GM12878 (cell line): Measurements from ENCODE around the gene TRIM38. TPM values are rescaled to one million over a fixed set of nuclear protein-coding genes. Genes with fewer than 3 reads are reported as not detected.

Source experiments
- ASH2L ChIP-seq: fragments of 300-600, 200-600 bp; sonication (generic); IDR thresholded peaks from 2 replicates; pipeline ENCODE4 v1.6.1; 2017; ENCODE audit warnings: low read depth, mild to moderate bottlenecking, borderline replicate concordance
- ATF3 ChIP-seq: IDR thresholded peaks from 2 replicates; pipeline ENCODE4 v1.6.1; 2011; ENCODE audit warnings: low read depth, mild to moderate bottlenecking, low read length, moderate library complexity, borderline replicate concordance; ENCODE audit errors: extremely low read depth
- BCL11A ChIP-seq: IDR thresholded peaks from 2 replicates; pipeline ENCODE4 v1.6.1; 2011; ENCODE audit warnings: low read depth, low read length
- CHD1 ChIP-seq: IDR thresholded peaks from 2 replicates; pipeline ENCODE4 v1.6.1; 2012; ENCODE audit warnings: low read depth, low read length, improper control_type of control experiment
- DPF2 ChIP-seq: fragments of 450-650 bp; IDR thresholded peaks from 2 replicates; pipeline ENCODE4 v1.6.1; 2017; ENCODE audit warnings: mild to moderate bottlenecking
- EED ChIP-seq: sonication (generic); IDR thresholded peaks from 2 replicates; pipeline ENCODE4 v1.6.1; 2016; ENCODE audit warnings: antibody characterized with exemption, low read depth
- ETV6 ChIP-seq, 2 experiments: fragments of 450-650 bp in 1 of 2; IDR thresholded peaks in 1 of 2; conservative IDR thresholded peaks in 1 of 2; 2 replicates each; pipeline ENCODE4 v1.6.1; 2014; ENCODE audit warnings: antibody characterized with exemption in 1 of 2, borderline replicate concordance in 1 of 2, low read depth in 1 of 2, mild to moderate bottlenecking in 1 of 2, moderate library complexity in 1 of 2
- EZH2 ChIP-seq: IDR thresholded peaks from 2 replicates; pipeline ENCODE4 v1.6.1; 2012; ENCODE audit warnings: low read depth, mild to moderate bottlenecking, control low read depth, inconsistent platforms, low read length, borderline replicate concordance; ENCODE audit not compliant: control insufficient read depth
- GABPA ChIP-seq: IDR thresholded peaks from 2 replicates; pipeline ENCODE4 v1.6.1; 2014; ENCODE audit warnings: antibody characterized with exemption, low read depth, mild to moderate bottlenecking, inconsistent platforms
- GATAD2B ChIP-seq: fragments of 450-650 bp; conservative IDR thresholded peaks from 2 replicates; pipeline ENCODE4 v1.6.1; 2017; ENCODE audit warnings: low read depth, mild to moderate bottlenecking, moderate library complexity
- MEF2A ChIP-seq: IDR thresholded peaks from 2 replicates; pipeline ENCODE4 v1.6.1; 2011; ENCODE audit warnings: low read depth, mild to moderate bottlenecking, low read length, moderate library complexity; ENCODE audit not compliant: insufficient read depth
- MXI1 ChIP-seq: fragments of 150-350 bp; IDR thresholded peaks from 2 replicates; pipeline ENCODE4 v1.6.1; 2011; ENCODE audit warnings: low read depth, mild to moderate bottlenecking, inconsistent platforms, low read length, improper control_type of control experiment
- NFXL1 ChIP-seq: fragments of 450-650 bp; IDR thresholded peaks from 2 replicates; pipeline ENCODE4 v1.6.1; 2017; ENCODE audit warnings: antibody characterized with exemption, mild to moderate bottlenecking, borderline replicate concordance
- NFYB ChIP-seq: IDR thresholded peaks from 2 replicates; pipeline ENCODE4 v1.6.1; 2011; ENCODE audit warnings: low read depth, mild to moderate bottlenecking, low read length, improper control_type of control experiment, moderate library complexity; ENCODE audit not compliant: insufficient read depth
- NR2C1 ChIP-seq: fragments of 450-650 bp; IDR thresholded peaks from 2 replicates; pipeline ENCODE4 v1.6.1; 2017; ENCODE audit warnings: antibody characterized with exemption, mild to moderate bottlenecking, moderate library complexity
- NRF1 ChIP-seq: conservative IDR thresholded peaks from 2 replicates; pipeline ENCODE4 v1.6.1; 2011; ENCODE audit warnings: mild to moderate bottlenecking, low read depth, low read length, improper control_type of control experiment
- PKNOX1 ChIP-seq: fragments of 450-650 bp; IDR thresholded peaks from 2 replicates; pipeline ENCODE4 v1.6.1; 2016; ENCODE audit warnings: mild to moderate bottlenecking
- PML ChIP-seq: IDR thresholded peaks from 2 replicates; pipeline ENCODE4 v1.6.1; 2012; ENCODE audit warnings: low read length, inconsistent platforms
- POLR2AphosphoS2 ChIP-seq: IDR thresholded peaks from 2 replicates; pipeline ENCODE4 v1.6.1; 2011; ENCODE audit warnings: low read depth, mild to moderate bottlenecking, low read length, improper control_type of control experiment, moderate library complexity
- SMC3 ChIP-seq: IDR thresholded peaks from 2 replicates; pipeline ENCODE4 v1.6.1; 2011; ENCODE audit warnings: low read length, improper control_type of control experiment, borderline replicate concordance
- SRF ChIP-seq, 2 experiments: IDR thresholded peaks; 2 replicates each; pipeline ENCODE4 v1.6.1; 2011; ENCODE audit warnings: low read depth in 2 of 2, low read length in 2 of 2, mild to moderate bottlenecking in 1 of 2, moderate library complexity in 1 of 2
- SUZ12 ChIP-seq: fragments of 200-600 bp; sonication (generic); IDR thresholded peaks from one replicate; pipeline ENCODE4 v1.6.1; 2018; ENCODE audit warnings: antibody characterized with exemption, mild to moderate bottlenecking; ENCODE audit not compliant: unreplicated experiment
- TCF7 ChIP-seq: IDR thresholded peaks from 2 replicates; pipeline ENCODE4 v1.6.1; 2014; ENCODE audit warnings: antibody characterized with exemption, borderline replicate concordance
- WRNIP1 ChIP-seq: IDR thresholded peaks from 2 replicates; pipeline ENCODE4 v1.6.1; 2011; ENCODE audit warnings: low read depth, low read length, improper control_type of control experiment, borderline replicate concordance
- YY1 ChIP-seq: IDR thresholded peaks from 2 replicates; pipeline ENCODE4 v1.6.1; 2011; ENCODE audit warnings: low read depth, mild to moderate bottlenecking, low read length
- ZZZ3 ChIP-seq: IDR thresholded peaks from 2 replicates; pipeline ENCODE4 v1.6.1; 2011; ENCODE audit warnings: low read depth; ENCODE audit not compliant: control insufficient read depth, insufficient read length
- polyA plus RNA-seq, 11 experiments: library from polyadenylated mRNA; depleted of rRNA in 4 of 11; unstranded in 6 of 11; stranded (reverse) in 5 of 11; fragments of >200 nt; fragmentation: Nextera tagmentation in 4 of 11; fragmentation: Illumina TruSeq in 1 of 11; extraction: Ambion mirVana in 4 of 11; extraction: Trizol in 1 of 11; gene quantifications; 1 replicate in 1 of 11; 2 replicates in 10 of 11; pipeline versions ENCODE4 v1.2.1 to v1.2.3, GENCODE V29; 2011 to 2016; ENCODE audit warnings: inconsistent platforms in 2 of 11, missing spikeins in 2 of 11, low read depth in 1 of 11
- total RNA-seq, 4 experiments: library from RNA; depleted of rRNA in 3 of 4; stranded (reverse); fragments of >200 nt in 3 of 4; fragmentation: Illumina TruSeq in 1 of 4; extraction: Trizol in 1 of 4; gene quantifications; 2 replicates each; pipeline versions ENCODE4 v1.2.1 to v1.2.3, GENCODE V29; 2013 to 2021

The TRIM38 gene
- total and polyA plus RNA-seq, 10 of the 15 experiments (the other 5 are each of a cell fraction or from before 2014, with no cell fraction given) = 4.5 to 14.7 (median 11.1) TPM

GRCh38 chr6:25944688-25945574 lies 17.7 kb upstream of the TRIM38 start (continued):
- TF ChIP-seq MEF2A (peak; percentile 76; the same call in 1 of the 2 replicates), SMC3 (no peak), ATF3 (no peak), SUZ12 (no peak), EED (peak; percentile 32; the same call in 1 of the 2 replicates), POLR2AphosphoS2 (no peak), MXI1 (no peak), ZZZ3 (no peak), NFXL1 (no peak), TCF7 (no peak), SRF (IDR thresholded peaks at IDR 0.05; ENCODE audit: low read depth in 2 of 2, low read length in 2 of 2) (no peak), GATAD2B (no peak), ASH2L (no peak), WRNIP1 (no peak), CHD1 (no peak), NR2C1 (no peak), YY1 (no peak), GABPA (no peak), DPF2 (peak; percentile 74), PKNOX1 (no peak; the same call in 1 of the 2 replicates), EZH2 (no peak), NRF1 (no peak), NFYB (no peak), BCL11A (peak; percentile 91), PML (peak; percentile 53; the same call in 1 of the 2 replicates), ETV6 (conservative IDR thresholded peaks at IDR 0.05 in 1 of 2, IDR thresholded peaks at IDR 0.05 in 1 of 2; ENCODE audit: borderline replicate concordance in 1 of 2, low read depth in 1 of 2) (peak in 1 of 2 experiments; percentile 75; a peak in 1 of 4 replicates)
